ENCODE results near the gene CAMK2G.

GRCh38 chr10:73843261-73843660 is 31.1 kb downstream of the CAMK2G start:
- TF ChIP-seq CTCF (IDR thresholded peaks at IDR 0.05) = no peak
- no peak for TF ChIP-seq EZH2 (IDR thresholded peaks at IDR 0.05)

Data from neural progenitor cell (in vitro differentiated cells).